Measurements from ENCODE around the gene INTS11. TPM values are rescaled to one million over a fixed set of nuclear protein-coding genes. Genes with fewer than 3 reads are reported as not detected.
A peak's percentile ranks its signal among the peaks of the same experiment; 100 is the strongest.

The INTS11 gene
- total and polyA plus RNA-seq, 2 of the 13 experiments (the other 11 are each of a cell fraction or from before 2014, with no cell fraction given) = 52.8 to 94.8 TPM

GRCh38 chr1:1359664-1360468, 35.4 kb upstream of the INTS11 start (continued):
- peak; percentile 74 for TF ChIP-seq ZNF142 (CRISPR knock-in tag; IDR thresholded peaks at IDR 0.05)
- TF ChIP-seq ETV5 (CRISPR knock-in tag; IDR thresholded peaks at IDR 0.05; ENCODE audit: borderline replicate concordance) = peak; percentile 11; the same call in 1 of the 2 replicates
- peak; percentile 27 to 54 for TF ChIP-seq HMGXB4 (CRISPR knock-in tag; IDR thresholded peaks at IDR 0.05; ENCODE audit: borderline replicate concordance in 1 of 2, low read depth in 1 of 2)
- no peak for TF ChIP-seq NFYB (CRISPR knock-in tag; IDR thresholded peaks at IDR 0.05)
- TF ChIP-seq ZNF10 (CRISPR knock-in tag; IDR thresholded peaks at IDR 0.05; ENCODE audit: borderline replicate concordance, low read depth) = no peak
- TF ChIP-seq ZNF343 (CRISPR knock-in tag; IDR thresholded peaks at IDR 0.05) = 0 out of 2 replicates have a peak, but pooled peaks have one; percentile 20
- peak; percentile 81; the same call in 1 of the 2 replicates for TF ChIP-seq ZNF235 (CRISPR knock-in tag; IDR thresholded peaks at IDR 0.05; ENCODE audit: borderline replicate concordance)
- no peak for TF ChIP-seq LCORL (IDR thresholded peaks at IDR 0.05)
- peak; percentile 81 for TF ChIP-seq LCORL (CRISPR knock-in tag; IDR thresholded peaks at IDR 0.05)
- peak; percentile 89 for TF ChIP-seq SP5 (CRISPR knock-in tag; IDR thresholded peaks at IDR 0.05; ENCODE audit: borderline replicate concordance, low read depth)
- TF ChIP-seq ZSCAN29 (CRISPR knock-in tag; conservative IDR thresholded peaks at IDR 0.05) = 0 out of 2 replicates have a peak, but pooled peaks have one; percentile 64
- peak; percentile 57; the same call in 1 of the 2 replicates for TF ChIP-seq ZNF777 (CRISPR knock-in tag; IDR thresholded peaks at IDR 0.05)
- peak; percentile 92 for TF ChIP-seq ZNF687 (CRISPR knock-in tag; IDR thresholded peaks at IDR 0.05)
- no peak for TF ChIP-seq SRSF9 (IDR thresholded peaks at IDR 0.05; ENCODE audit: borderline replicate concordance, insufficient read depth, low read depth, low read length, poor library complexity, severe bottlenecking)
- peak; percentile 59 for TF ChIP-seq SAP130 (CRISPR knock-in tag; IDR thresholded peaks at IDR 0.05; ENCODE audit: low read depth)
- no peak for TF ChIP-seq MTA3 (CRISPR knock-in tag; IDR thresholded peaks at IDR 0.05)
